B cell (primary cell): ENCODE results near the gene GRK5. TPM values are rescaled to one million over a fixed set of nuclear protein-coding genes. Genes with fewer than 3 reads are reported as not detected.

Source experiments
- ATAC-seq: fragments of 200-7000 bp; cut with Tn5 transposase; one replicate; pipeline ENCODE4 v1.10.0; 2021; ENCODE audit warnings: low read depth, mild to moderate bottlenecking, moderate number of reproducible peaks, moderate library complexity
- CTCF ChIA-PET: fragments of 350-600 bp; sonication (Branson Sonifier 250); formaldehyde crosslinking; loops from one replicate; lab custom pipeline; 2021; ENCODE audit warnings: antibody characterized with exemption, inconsistent platforms; lab: Charles Lee
- POLR2A ChIA-PET: fragments of 350-600 bp; sonication (Branson Sonifier 250); formaldehyde crosslinking; loops from one replicate; lab custom pipeline; 2021; ENCODE audit warnings: antibody characterized with exemption; lab: Charles Lee
- DNase-seq: peaks from one replicate; pipeline ENCODE4 v3.0.0; 2013
- H2AFZ ChIP-seq: 2 replicates; pipeline ENCODE4 v1.6.1; 2012; ENCODE audit warnings: mild to moderate bottlenecking, low read depth, low read length; ENCODE audit not compliant: insufficient read depth, poor library complexity, severe bottlenecking
- H3K27ac ChIP-seq, 2 donors: 1 replicate in 1 of 2; 2 replicates in 1 of 2; pipeline ENCODE4 v1.5.1; 2012 to 2013; ENCODE audit warnings: low read length in 2 of 2, mild to moderate bottlenecking in 2 of 2, moderate library complexity in 1 of 2
- H3K27me3 ChIP-seq, 4 experiments: fragments of 200-600 bp in 1 of 4; sonication (generic) in 1 of 4; replicated peaks in 1 of 4; 1 replicate in 2 of 4; 2 replicates in 2 of 4; pipeline versions ENCODE4 v1.6.1 to v1.7.0; 2013 to 2016; ENCODE audit warnings: low read length in 3 of 4, mild to moderate bottlenecking in 2 of 4, mixed read lengths in 1 of 4, moderate library complexity in 1 of 4; ENCODE audit not compliant: insufficient read depth in 4 of 4, control insufficient read depth in 3 of 4; ENCODE audit errors: control extremely low read depth in 1 of 4
- H3K36me3 ChIP-seq, 2 experiments: replicated peaks in 1 of 2; 1 replicate in 1 of 2; 2 replicates in 1 of 2; pipeline versions ENCODE4 v1.6.1 to v1.7.1; 2013; ENCODE audit warnings: low read length in 1 of 2; ENCODE audit not compliant: insufficient read depth in 2 of 2, control insufficient read depth in 1 of 2; ENCODE audit errors: control extremely low read depth in 1 of 2, extremely low read depth in 1 of 2
- H3K4me1 ChIP-seq, 2 donors: fragments of 200-600 bp in 1 of 2; sonication (generic) in 1 of 2; 1 replicate in 1 of 2; 2 replicates in 1 of 2; pipeline versions ENCODE4 v1.5.1 to v1.6.1; 2013 to 2017; ENCODE audit warnings: low read length in 2 of 2; ENCODE audit not compliant: control insufficient read depth in 2 of 2, insufficient read depth in 2 of 2
- H3K4me2 ChIP-seq: replicated peaks from 2 replicates; pipeline ENCODE3; 2012; ENCODE audit warnings: mild to moderate bottlenecking, low read depth, low read length; ENCODE audit not compliant: poor library complexity, severe bottlenecking
- H3K4me3 ChIP-seq, 5 experiments: fragments of 200-600 bp in 1 of 5; sonication (generic) in 1 of 5; 1 replicate in 3 of 5; 2 replicates in 2 of 5; pipeline versions ENCODE4 v1.5.1 to v1.7.0; 2011 to 2016; ENCODE audit warnings: low read length in 4 of 5, mild to moderate bottlenecking in 4 of 5, low read depth in 2 of 5, control low read depth in 1 of 5, moderate library complexity in 1 of 5; ENCODE audit not compliant: insufficient read depth in 1 of 5; ENCODE audit errors: control extremely low read depth in 1 of 5, extremely low read depth in 1 of 5
- H3K79me2 ChIP-seq: fragments of 200-600 bp; sonication (generic); one replicate; pipeline ENCODE4 v1.6.0; 2016; ENCODE audit warnings: low read length; ENCODE audit not compliant: control insufficient read depth, insufficient read depth
- H3K9ac ChIP-seq: fragments of 200-600 bp; sonication (generic); 2 replicates; pipeline ENCODE4 v1.6.1; 2017; ENCODE audit warnings: mild to moderate bottlenecking, low read length, moderate library complexity
- H3K9me3 ChIP-seq, 3 donors: one replicate each; pipeline versions ENCODE4 v1.6.1 to v1.7.1; 2013; ENCODE audit warnings: low read length in 2 of 3; ENCODE audit not compliant: control insufficient read depth in 2 of 3, insufficient read depth in 1 of 3; ENCODE audit errors: control extremely low read depth in 1 of 3
- H4K20me1 ChIP-seq: 2 replicates; pipeline ENCODE4 v1.6.0; 2012; ENCODE audit warnings: mild to moderate bottlenecking, low read length; ENCODE audit not compliant: insufficient read depth, control insufficient read depth, poor library complexity, severe bottlenecking
- H3K27ac Mint-ChIP-seq: one replicate; pipeline ENCODE4 v1.8.0; 2021; ENCODE audit warnings: mixed read lengths
- H3K27me3 Mint-ChIP-seq: one replicate; pipeline ENCODE4 v1.8.0; 2021; ENCODE audit warnings: mixed read lengths
- H3K4me1 Mint-ChIP-seq: one replicate; pipeline ENCODE4 v1.8.0; 2021; ENCODE audit warnings: mixed read lengths
- H3K4me3 Mint-ChIP-seq: one replicate; pipeline ENCODE4 v1.8.0; 2021; ENCODE audit warnings: mixed read lengths
- H3K9me3 Mint-ChIP-seq: one replicate; pipeline ENCODE4 v1.8.0; 2022; ENCODE audit warnings: mixed read lengths; ENCODE audit not compliant: insufficient read depth
- CTCF ChIP-seq: fragments of 200-600 bp; IDR thresholded peaks from one replicate; pipeline ENCODE4 v1.8.0; 2022; ENCODE audit warnings: antibody characterized with exemption, mild to moderate bottlenecking
- EZH2 ChIP-seq: IDR thresholded peaks from 2 replicates; pipeline ENCODE4 v1.6.1; 2012; ENCODE audit warnings: borderline replicate concordance, low read depth, mild to moderate bottlenecking, moderate library complexity, low read length; ENCODE audit not compliant: insufficient read depth, poor library complexity, severe bottlenecking
- WGBS: methylation state at CpG from one replicate; pipeline ENCODE4 v1.1.5; 2013; ENCODE audit warnings: missing lambda C conversion rate; ENCODE audit not compliant: insufficient coverage; 5-methylcytosine and 5-hydroxymethylcytosine counted together
- intact Hi-C: fragments of 100-400 bp; cut with micrococcal nuclease; formaldehyde crosslinking; loops from one replicate; pipeline ENCODE4 v1.10.0; 2022
- polyA plus RNA-seq: library from polyadenylated mRNA; depleted of rRNA; stranded (reverse); fragments of >200 nt; gene quantifications from 2 replicates; pipeline ENCODE4 v1.2.3, GENCODE V29; 2012
- total RNA-seq, 2 donors: library from RNA; stranded (reverse); fragments of 120-200 nt in 1 of 2; gene quantifications; 1 replicate in 1 of 2; 2 replicates in 1 of 2; pipeline versions ENCODE4 v1.2.3 to v1.2.4, GENCODE V29; 2013 to 2022

Gene GRK5
- total and polyA plus RNA-seq, 2 donors (not counting 1 experiment from before 2014, with no cell fraction given), result 21.9 to 54.8 TPM

DNA sequence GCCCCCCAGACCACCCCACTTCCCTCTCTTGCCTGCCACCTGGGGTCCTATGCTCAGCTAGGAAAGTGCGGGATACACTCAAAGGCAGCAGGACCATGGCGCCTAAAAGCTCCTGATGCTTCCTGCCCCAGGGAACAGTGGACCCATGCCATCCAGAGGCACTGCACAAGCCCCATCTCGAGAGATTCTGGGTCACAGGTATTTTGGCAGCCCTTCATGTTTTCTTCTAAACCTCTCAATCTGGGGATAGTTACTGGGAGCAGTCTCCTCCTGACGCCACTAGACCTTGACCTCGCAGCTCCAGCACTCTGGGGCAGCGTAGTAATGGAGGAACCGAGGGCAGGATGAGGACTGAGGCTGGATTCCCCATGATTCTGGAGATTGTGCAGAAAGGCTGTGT, 107.1 kb downstream of the GRK5 start:
- H3K4me3 Mint-ChIP-seq, result no peak overlapping the region
- Histone ChIP-seq H3K9me3 (peaks cover 0 to 3% (median 0%) of the 10 kb centered on the region in 3 donors), H3K27me3 (no peaks in the 10 kb centered on the region), H3K79me2 (peaks cover 99% of the 10 kb centered on the region), H3K4me1 (peaks cover 70 to 86% of the 10 kb centered on the region in 2 donors), H3K36me3 (no peaks in the 10 kb centered on the region), H4K20me1 (peaks cover 64% of the 10 kb centered on the region), H3K27ac (no peak overlapping the region), H2AFZ (no peak overlapping the region), H3K4me2 (peak overlapping the region; percentile 55), H3K9ac (no peak overlapping the region), H3K4me3 (no peak overlapping the region)
- no peak for ATAC-seq
- no peaks in the 10 kb centered on the region for H3K9me3 Mint-ChIP-seq
- DNase-seq, result no peak
- peak overlapping the region; percentile 89 for H3K27ac Mint-ChIP-seq
- peaks cover 91% of the 10 kb centered on the region for H3K4me1 Mint-ChIP-seq
- intact Hi-C loops, result loop anchor here (2.0 kb wide), 3 partner anchors 14 to 102 kb away; no protein-coding TSS in a partner anchor
- no peak for TF ChIP-seq EZH2
- H3K27me3 Mint-ChIP-seq, result no peaks in the 10 kb centered on the region
- ChIA-PET POLR2A (interaction anchor here (0.7 to 1.2 kb wide), 2 partner anchors 9 to 199 kb away, joined by 3 to 4 read pairs; no protein-coding TSS in a partner anchor), CTCF (interaction anchor here (1.0 to 2.5 kb wide), 3 partner anchors 106 to 175 kb away, joined by 3 to 11 read pairs (median 3); partner anchors contain the start of gene GRK5)
- WGBS, result 93% methylated on average over 7 of the region's 7 CpGs

GRCh38 chr10:119315128-119316001, 108.0 kb downstream of the GRK5 start:
- peak overlapping the region; percentile 62 for H3K4me3 Mint-ChIP-seq
- H3K27me3 Mint-ChIP-seq, result no peaks in the 10 kb centered on the region
- Histone ChIP-seq H3K27ac (no peak overlapping the region), H3K27me3 (no peaks in the 10 kb centered on the region), H3K79me2 (peaks cover 99% of the 10 kb centered on the region), H3K4me3 (no peak overlapping the region), H3K9me3 (peaks cover 0 to 4% (median 0%) of the 10 kb centered on the region in 3 donors), H3K4me2 (peak overlapping the region; percentile 55), H2AFZ (no peak overlapping the region), H4K20me1 (peaks cover 64% of the 10 kb centered on the region), H3K4me1 (peaks cover 66 to 86% of the 10 kb centered on the region in 2 donors), H3K9ac (no peak overlapping the region), H3K36me3 (peaks cover 0 to 1% of the 10 kb centered on the region in 2 experiments)
- ChIA-PET CTCF (interaction anchor here (0.6 to 2.5 kb wide), 4 partner anchors 106 to 337 kb away, joined by 3 to 11 read pairs (median 3); partner anchors contain the start of gene GRK5), POLR2A (interaction anchor here (1.2 kb wide), 1 partner anchor 9 kb away, joined by 5 read pairs; no protein-coding TSS in a partner anchor)
- H3K9me3 Mint-ChIP-seq, result no peaks in the 10 kb centered on the region
- peaks cover 91% of the 10 kb centered on the region for H3K4me1 Mint-ChIP-seq
- no peak for DNase-seq
- WGBS, result 65% methylated on average over 14 of the region's 16 CpGs
- peak overlapping the region; percentile 89 for H3K27ac Mint-ChIP-seq
- ATAC-seq, result peak; percentile 32
- no peak for TF ChIP-seq EZH2
- TF ChIP-seq CTCF, result no peak
- intact Hi-C loops, result loop anchor here (1.0 to 2.0 kb wide), 4 partner anchors 9 to 101 kb away; no protein-coding TSS in a partner anchor
